GM12878 (cell line): ENCODE results near the gene OR2A5.

Experiments
- BACH1 ChIP-seq: fragments of 450-650 bp; IDR thresholded peaks from 2 replicates; pipeline ENCODE4 v1.6.1; 2017; ENCODE audit warnings: mild to moderate bottlenecking, borderline replicate concordance
- CTCF ChIP-seq, 3 experiments: IDR thresholded peaks in 2 of 3; conservative IDR thresholded peaks in 1 of 3; 2 replicates each; pipeline ENCODE4 v1.5.1; 2011; ENCODE audit warnings: low read depth in 3 of 3, low read length in 3 of 3, mild to moderate bottlenecking in 3 of 3, control low read depth in 2 of 3, moderate library complexity in 2 of 3, inconsistent platforms in 1 of 3, mixed read lengths in 1 of 3; ENCODE audit not compliant: control insufficient read depth in 2 of 3, insufficient read depth in 1 of 3; ENCODE audit errors: extremely low read depth in 1 of 3
- DPF2 ChIP-seq: fragments of 450-650 bp; IDR thresholded peaks from 2 replicates; pipeline ENCODE4 v1.6.1; 2017; ENCODE audit warnings: mild to moderate bottlenecking
- EP300 ChIP-seq, 2 experiments: fragments of 150-350 bp in 1 of 2; IDR thresholded peaks; 2 replicates each; pipeline ENCODE4 v1.6.1; 2011 to 2012; ENCODE audit warnings: low read depth in 2 of 2, low read length in 2 of 2, borderline replicate concordance in 1 of 2, improper control_type of control experiment in 1 of 2, inconsistent platforms in 1 of 2; ENCODE audit not compliant: control insufficient read depth in 1 of 2
- EZH2 ChIP-seq: IDR thresholded peaks from 2 replicates; pipeline ENCODE4 v1.6.1; 2012; ENCODE audit warnings: low read depth, mild to moderate bottlenecking, control low read depth, inconsistent platforms, low read length, borderline replicate concordance; ENCODE audit not compliant: control insufficient read depth
- GABPA ChIP-seq: IDR thresholded peaks from 2 replicates; pipeline ENCODE4 v1.6.1; 2014; ENCODE audit warnings: antibody characterized with exemption, low read depth, mild to moderate bottlenecking, inconsistent platforms
- HCFC1 ChIP-seq: fragments of 150-350 bp; IDR thresholded peaks from 2 replicates; pipeline ENCODE4 v1.6.1; 2014; ENCODE audit warnings: low read length
- IRF3 ChIP-seq: fragments of 450-650 bp; IDR thresholded peaks from 2 replicates; pipeline ENCODE4 v1.6.1; 2014; ENCODE audit warnings: mild to moderate bottlenecking
- PML ChIP-seq: IDR thresholded peaks from 2 replicates; pipeline ENCODE4 v1.6.1; 2012; ENCODE audit warnings: low read length, inconsistent platforms
- SMARCA5 ChIP-seq: fragments of 450-650 bp; IDR thresholded peaks from 2 replicates; pipeline ENCODE4 v1.6.1; 2017; ENCODE audit warnings: mild to moderate bottlenecking

- no peak for TF ChIP-seq PML
- TF ChIP-seq IRF3 = no peak
- no peak for TF ChIP-seq DPF2
- no peak for TF ChIP-seq EP300 (IDR thresholded peaks at IDR 0.05; ENCODE audit: borderline replicate concordance in 1 of 2, control insufficient read depth in 1 of 2, low read depth in 2 of 2, low read length in 2 of 2)
- TF ChIP-seq CTCF (IDR thresholded peaks at IDR 0.05 in 2 of 3, conservative IDR thresholded peaks at IDR 0.05 in 1 of 3; ENCODE audit: control insufficient read depth in 2 of 3, extremely low read depth in 1 of 3, insufficient read depth in 1 of 3, low read depth in 3 of 3, low read length in 3 of 3) = no peak
- TF ChIP-seq HCFC1 = no peak
- TF ChIP-seq GABPA = no peak
- no peak for TF ChIP-seq BACH1
- no peak for TF ChIP-seq SMARCA5
- no peak for TF ChIP-seq EZH2
Observed at GRCh38 chr7:144098776-144099175, 50.0 kb downstream of the OR2A5 start.
